Bronchial epithelial cell (primary cell): ENCODE results near the gene DLX5. TPM values are rescaled to one million over a fixed set of nuclear protein-coding genes. Genes with fewer than 3 reads are reported as not detected.

Source experiments
- DNase-seq: peaks from one replicate; pipeline ENCODE4 v3.0.0-alpha.2; 2010; ENCODE audit warnings: low read depth
- FAIRE-seq: peaks from 2 replicates; lab custom pipeline; 2011; peaks lifted over from hg19 to GRCh38; lab: Jason Lieb, UNC
- H3K27me3 ChIP-seq: 2 replicates; pipeline ENCODE4 v1.5.1; 2011; ENCODE audit warnings: low read length; ENCODE audit not compliant: control insufficient read depth, insufficient read depth
- H3K36me3 ChIP-seq: 2 replicates; pipeline ENCODE4 v1.5.1; 2011; ENCODE audit warnings: low read length; ENCODE audit not compliant: control insufficient read depth, insufficient read depth
- H3K4me3 ChIP-seq: 2 replicates; pipeline ENCODE4 v1.5.1; 2011; ENCODE audit warnings: mild to moderate bottlenecking, low read depth, low read length, control low read depth
- total RNA-seq: library from RNA; depleted of rRNA; stranded (reverse); fragments of >200 nt; gene quantifications from 2 replicates; pipeline ENCODE4 v1.2.1, GENCODE V29; 2014
- TF ChIP-seq, protein P1 (sequence below): IDR thresholded peaks from 2 replicates; pipeline ENCODE4 v1.5.1; 2011; ENCODE audit warnings: mild to moderate bottlenecking, moderate library complexity, low read length, control low read depth, inconsistent platforms; ENCODE audit not compliant: insufficient read depth, severe bottlenecking

Gene DLX5
- total RNA-seq, 1 donor from 2014 or later: not detected

- peaks cover 76% of the 10 kb centered on the region for H3K27me3 ChIP-seq
- no peak for FAIRE-seq
These were observed 10.4 kb downstream of the DLX5 start for GRCh38 chr7:97014145-97014750.

GRCh38 chr7:97013845-97014134, 10.8 kb downstream of the DLX5 start:
- Histone ChIP-seq H3K36me3 (no peaks in the 10 kb centered on the region), H3K4me3 (no peak overlapping the region), H3K27me3 (peaks cover 72% of the 10 kb centered on the region)
- TF ChIP-seq, protein P1, sequence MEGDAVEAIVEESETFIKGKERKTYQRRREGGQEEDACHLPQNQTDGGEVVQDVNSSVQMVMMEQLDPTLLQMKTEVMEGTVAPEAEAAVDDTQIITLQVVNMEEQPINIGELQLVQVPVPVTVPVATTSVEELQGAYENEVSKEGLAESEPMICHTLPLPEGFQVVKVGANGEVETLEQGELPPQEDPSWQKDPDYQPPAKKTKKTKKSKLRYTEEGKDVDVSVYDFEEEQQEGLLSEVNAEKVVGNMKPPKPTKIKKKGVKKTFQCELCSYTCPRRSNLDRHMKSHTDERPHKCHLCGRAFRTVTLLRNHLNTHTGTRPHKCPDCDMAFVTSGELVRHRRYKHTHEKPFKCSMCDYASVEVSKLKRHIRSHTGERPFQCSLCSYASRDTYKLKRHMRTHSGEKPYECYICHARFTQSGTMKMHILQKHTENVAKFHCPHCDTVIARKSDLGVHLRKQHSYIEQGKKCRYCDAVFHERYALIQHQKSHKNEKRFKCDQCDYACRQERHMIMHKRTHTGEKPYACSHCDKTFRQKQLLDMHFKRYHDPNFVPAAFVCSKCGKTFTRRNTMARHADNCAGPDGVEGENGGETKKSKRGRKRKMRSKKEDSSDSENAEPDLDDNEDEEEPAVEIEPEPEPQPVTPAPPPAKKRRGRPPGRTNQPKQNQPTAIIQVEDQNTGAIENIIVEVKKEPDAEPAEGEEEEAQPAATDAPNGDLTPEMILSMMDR: no peak
- FAIRE-seq (no peak), DNase-seq (no peak)

More at GRCh38 chr7:97014145-97014750, 10.4 kb downstream of the DLX5 start:
- DNase-seq: no peak
- H3K4me3 ChIP-seq: no peak overlapping the region
- no peaks in the 10 kb centered on the region for H3K36me3 ChIP-seq
- TF ChIP-seq, protein P1: no peak

DNA sequence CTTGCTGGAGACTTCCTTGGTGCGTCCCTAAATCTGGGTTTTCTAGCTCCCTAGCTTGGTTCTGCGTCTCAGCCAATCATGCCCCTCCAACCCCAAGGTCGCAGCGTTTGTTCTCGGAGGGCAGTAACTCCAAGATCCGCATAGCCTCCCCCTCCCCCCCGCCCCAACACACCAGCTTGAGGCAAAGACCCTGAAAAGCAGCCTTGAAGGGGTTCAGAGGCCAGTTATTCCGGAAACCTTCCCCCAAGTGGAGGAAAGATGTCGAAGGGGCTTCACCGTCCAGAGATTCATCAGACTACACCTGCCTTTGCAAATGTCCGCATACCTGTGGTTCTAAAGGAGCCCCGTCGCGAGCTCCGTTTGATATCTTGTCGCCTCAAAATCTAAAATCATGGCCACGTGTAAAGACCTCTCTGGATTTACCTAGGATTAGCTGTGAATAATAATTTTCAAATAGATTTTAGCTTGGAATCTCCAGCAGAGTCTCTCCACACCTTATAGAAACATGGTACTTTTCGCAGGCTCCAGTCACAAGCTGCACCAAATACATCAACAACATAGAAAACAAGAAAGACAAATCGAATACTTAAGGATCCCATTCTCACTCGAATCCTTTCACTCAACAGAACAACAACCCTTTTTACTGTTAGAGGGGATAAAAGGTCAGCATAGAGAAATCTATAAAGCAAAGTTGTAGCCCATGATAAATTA, 11.3 kb downstream of the DLX5 start:
- DNase-seq (no peak), FAIRE-seq (no peak)
- H3K27me3 ChIP-seq: peaks cover 74% of the 10 kb centered on the region
- TF ChIP-seq, protein P1: no peak
- no peak overlapping the region for H3K4me3 ChIP-seq
- H3K36me3 ChIP-seq: no peaks in the 10 kb centered on the region

GRCh38 chr7:97012365-97013133, 12.1 kb downstream of the DLX5 start:
- Histone ChIP-seq H3K4me3 (no peak overlapping the region), H3K27me3 (peaks cover 74% of the 10 kb centered on the region), H3K36me3 (no peaks in the 10 kb centered on the region)
- FAIRE-seq (no peak), DNase-seq (no peak)
- TF ChIP-seq, protein P1: no peak

DNA sequence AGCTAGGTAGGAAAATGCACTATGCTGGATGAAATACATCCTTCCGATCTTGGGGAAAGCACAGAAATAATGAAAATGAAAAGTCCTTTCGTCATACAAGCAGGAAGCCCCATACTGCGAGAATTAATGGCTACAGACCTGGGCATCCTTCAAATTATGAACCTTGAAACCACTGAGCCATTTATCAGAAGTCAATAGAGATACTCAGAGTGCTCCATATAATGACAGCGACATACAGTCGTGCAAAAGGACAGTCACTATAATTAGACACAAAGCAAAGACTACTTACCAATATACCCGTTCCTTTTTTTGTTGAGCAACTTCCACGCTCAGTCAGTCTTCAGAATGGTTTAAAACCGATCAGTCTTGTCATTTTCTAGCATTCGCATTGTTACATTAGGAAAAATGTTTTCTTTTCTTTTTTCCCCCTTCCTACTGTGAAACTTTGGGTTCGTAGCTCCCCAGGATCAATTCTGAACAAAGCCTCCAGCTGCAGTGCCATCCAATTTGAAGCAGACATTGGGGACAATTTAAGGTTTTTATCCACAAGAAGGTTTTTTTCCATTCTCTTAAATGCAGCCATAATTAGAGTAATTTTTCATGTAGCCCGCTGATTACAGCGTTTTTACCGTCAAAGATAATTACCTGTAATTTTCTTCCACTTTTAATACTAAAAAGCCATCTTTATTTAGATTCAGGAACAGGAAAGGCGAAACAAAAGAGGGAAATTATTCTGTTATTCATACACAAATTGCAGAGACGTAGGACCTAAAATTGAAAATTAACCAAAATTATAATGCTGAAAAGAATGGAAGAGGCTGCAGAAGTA, 12.9 kb downstream of the DLX5 start:
- Histone ChIP-seq H3K27me3 (peaks cover 73% of the 10 kb centered on the region), H3K4me3 (no peak overlapping the region), H3K36me3 (no peaks in the 10 kb centered on the region)
- FAIRE-seq (no peak), DNase-seq (no peak)
- TF ChIP-seq, protein P1: no peak
